ENCODE measurements around the gene ANKRD33B. TPM values are rescaled to one million over a fixed set of nuclear protein-coding genes. Genes with fewer than 3 reads are reported as not detected.

Gene ANKRD33B
- total RNA-seq, 1 donor from 2014 or later = 2.9 TPM

GRCh38 chr5:10584714-10585517 lies 21.0 kb downstream of the ANKRD33B start:
- ATAC-seq (ENCODE audit: poor library complexity) = no peak
- DNase-seq = no peak
- intact Hi-C loops (cut with DNase I) = no loop called here

- DNase-seq = no peak
- intact Hi-C loops (cut with DNase I) = no loop called here
- no peak for ATAC-seq (ENCODE audit: poor library complexity)
Observed at GRCh38 chr5:10585518-10585915, 21.6 kb downstream of the ANKRD33B start.

DNA sequence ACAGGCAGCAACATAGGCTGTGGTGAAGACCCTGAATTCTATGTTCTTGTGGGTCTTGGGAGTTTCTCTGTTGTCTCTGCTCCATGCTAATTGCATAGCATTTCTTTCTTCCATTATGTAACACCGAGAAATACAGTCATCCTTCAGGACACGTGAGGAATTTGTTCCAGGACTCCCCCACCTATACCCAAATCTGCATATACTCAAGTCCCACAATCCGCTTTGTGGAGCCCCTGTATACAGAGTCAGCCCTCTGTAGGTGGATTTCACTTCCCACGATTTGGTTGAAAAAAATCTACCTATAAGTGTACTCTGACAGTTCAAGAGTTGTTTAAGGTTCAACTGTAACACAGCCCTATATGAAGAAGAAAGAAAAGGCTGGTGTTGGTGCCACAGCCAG lies 22.1 kb downstream of the ANKRD33B start:
- ATAC-seq (ENCODE audit: poor library complexity) = no peak
- intact Hi-C loops (cut with DNase I) = no loop called here
- no peak for DNase-seq

GRCh38 chr5:10586555-10586954 lies 22.7 kb downstream of the ANKRD33B start:
- intact Hi-C loops (cut with DNase I) = no loop called here
- no peak for DNase-seq
- no peak for ATAC-seq (ENCODE audit: poor library complexity)

- no peak for ATAC-seq (ENCODE audit: poor library complexity)
- intact Hi-C loops (cut with DNase I) = no loop called here
- DNase-seq = no peak
Observed at GRCh38 chr5:10588109-10588775, 24.4 kb downstream of the ANKRD33B start.

DNA sequence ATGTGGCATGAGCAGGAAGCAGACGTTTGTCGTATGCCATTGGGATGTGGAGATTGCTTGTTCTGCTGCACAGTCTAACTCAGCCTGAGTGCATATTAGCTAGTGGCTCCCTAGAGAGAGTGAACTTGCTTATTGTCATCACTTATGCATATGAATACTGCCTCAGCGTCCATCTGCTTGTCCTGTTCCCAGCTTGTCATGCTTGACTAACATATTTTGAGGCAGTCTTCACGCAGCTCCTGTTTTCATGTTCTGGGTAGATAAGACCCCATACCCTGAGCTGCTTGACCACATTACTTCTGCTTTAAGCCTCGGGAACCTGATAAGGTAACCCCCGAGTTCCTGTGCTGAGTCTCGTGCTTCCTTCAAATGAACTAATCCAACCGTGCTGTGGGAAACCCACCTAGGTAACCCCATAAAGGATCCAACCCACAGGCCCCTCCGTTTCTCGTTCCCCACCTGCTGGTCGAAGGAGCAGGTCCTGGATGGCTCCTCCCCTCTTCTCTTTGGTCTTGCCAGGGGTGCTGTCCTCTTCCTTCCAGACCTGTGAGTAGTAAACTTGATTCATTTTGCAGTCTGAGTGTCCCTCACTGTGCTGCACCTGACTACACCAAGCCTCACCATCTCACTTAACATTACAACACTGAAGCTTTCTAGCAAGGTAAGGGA lies 25.0 kb downstream of the ANKRD33B start:
- DNase-seq (no peak), ATAC-seq (ENCODE audit: poor library complexity) (peak; percentile 27)
- intact Hi-C loops (cut with DNase I) = no loop called here

- DNase-seq (no peak), ATAC-seq (ENCODE audit: poor library complexity) (peak; percentile 82)
- intact Hi-C loops (cut with DNase I) = no loop called here
Observed at GRCh38 chr5:10590226-10590999, 26.5 kb downstream of the ANKRD33B start.

DNA sequence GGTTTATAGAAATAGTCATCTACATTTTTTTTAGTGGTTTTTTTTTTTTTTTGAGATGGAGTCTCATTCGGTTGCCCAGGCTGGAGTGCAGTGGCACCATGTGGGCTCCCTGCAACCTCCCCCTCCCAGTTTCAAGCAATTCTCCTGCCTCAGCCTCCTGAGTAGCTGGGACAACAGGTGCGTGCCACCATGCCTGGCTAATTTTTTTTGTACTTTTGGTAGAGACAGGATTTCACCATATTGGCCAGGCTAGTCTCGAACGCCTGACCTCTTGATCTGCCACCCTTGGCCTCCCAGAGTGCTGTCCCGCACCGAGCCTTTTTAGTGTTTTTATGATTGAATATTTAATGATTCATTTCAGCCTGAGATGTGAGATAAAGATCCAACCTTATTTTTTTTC lies 27.3 kb downstream of the ANKRD33B start:
- intact Hi-C loops (cut with DNase I) = no loop called here
- DNase-seq (no peak), ATAC-seq (ENCODE audit: poor library complexity) (no peak)

- intact Hi-C loops (cut with DNase I) = no loop called here
- DNase-seq (no peak), ATAC-seq (ENCODE audit: poor library complexity) (no peak)
Observed at GRCh38 chr5:10591966-10592365, 28.1 kb downstream of the ANKRD33B start.

GRCh38 chr5:10592601-10593000 lies 28.7 kb downstream of the ANKRD33B start:
- intact Hi-C loops (cut with DNase I) = no loop called here
- DNase-seq (no peak), ATAC-seq (ENCODE audit: poor library complexity) (no peak)

- no peak for DNase-seq
- no peak for ATAC-seq (ENCODE audit: poor library complexity)
- intact Hi-C loops (cut with DNase I) = no loop called here
Observed at GRCh38 chr5:10593531-10594181, 29.8 kb downstream of the ANKRD33B start.

DNA sequence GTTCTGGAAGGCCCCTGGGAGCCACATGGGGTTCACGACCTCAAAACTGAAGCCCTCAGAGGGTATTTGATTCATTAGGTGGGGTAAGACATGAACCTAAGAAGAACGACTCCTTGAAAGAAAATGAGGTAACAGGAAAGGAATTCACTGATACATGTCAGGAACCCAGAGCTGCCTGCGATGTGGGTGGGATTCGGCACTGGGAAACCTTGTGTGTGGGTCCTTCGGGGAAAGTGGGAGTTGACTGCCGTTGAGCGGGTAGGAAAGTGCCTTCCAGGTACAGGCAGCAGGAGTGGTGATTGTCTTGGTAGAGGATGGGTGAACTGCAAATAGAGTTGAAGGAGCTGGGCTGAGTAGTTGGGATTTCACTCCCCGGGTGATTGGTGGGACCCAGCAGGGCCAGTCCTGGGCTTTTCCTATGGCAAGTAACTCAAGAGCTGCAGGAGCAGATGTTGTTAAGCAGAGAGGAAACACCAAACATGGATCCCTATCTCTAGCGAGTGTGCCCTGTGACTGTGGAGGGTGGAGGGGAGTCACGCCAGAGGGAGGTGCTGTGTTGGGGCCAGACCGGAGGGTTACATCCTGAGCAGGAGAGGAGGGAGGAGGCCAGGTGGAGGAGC lies 30.8 kb downstream of the ANKRD33B start:
- DNase-seq (no peak), ATAC-seq (ENCODE audit: poor library complexity) (no peak)
- intact Hi-C loops (cut with DNase I) = no loop called here

- DNase-seq (no peak), ATAC-seq (ENCODE audit: poor library complexity) (peak; percentile 5)
- intact Hi-C loops (cut with DNase I) = no loop called here
Observed at GRCh38 chr5:10595293-10595671, 31.4 kb downstream of the ANKRD33B start.

GRCh38 chr5:10595672-10596309 lies 31.9 kb downstream of the ANKRD33B start:
- intact Hi-C loops (cut with DNase I) = no loop called here
- ATAC-seq (ENCODE audit: poor library complexity) (peak; percentile 86), DNase-seq (no peak)

DNA sequence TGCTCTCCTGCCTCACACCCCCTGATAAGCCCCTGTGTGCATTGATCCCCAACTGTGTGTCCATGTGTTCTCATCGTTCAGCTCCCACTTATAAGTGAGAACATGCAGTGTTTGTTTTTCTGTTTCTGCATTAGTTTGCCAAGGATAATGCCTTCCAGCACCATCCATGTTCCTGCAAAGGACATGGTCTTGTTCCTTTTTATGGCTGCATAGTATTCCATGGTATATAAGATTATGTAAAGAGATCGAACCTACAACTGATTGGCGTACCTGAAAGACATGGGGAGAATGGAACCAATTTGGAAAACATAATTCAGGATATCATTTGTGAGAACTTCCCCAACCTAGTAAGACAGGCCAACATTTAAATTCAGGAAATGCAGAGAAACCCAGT lies 32.4 kb downstream of the ANKRD33B start:
- ATAC-seq (ENCODE audit: poor library complexity) (no peak), DNase-seq (no peak)
- intact Hi-C loops (cut with DNase I) = no loop called here

DNA sequence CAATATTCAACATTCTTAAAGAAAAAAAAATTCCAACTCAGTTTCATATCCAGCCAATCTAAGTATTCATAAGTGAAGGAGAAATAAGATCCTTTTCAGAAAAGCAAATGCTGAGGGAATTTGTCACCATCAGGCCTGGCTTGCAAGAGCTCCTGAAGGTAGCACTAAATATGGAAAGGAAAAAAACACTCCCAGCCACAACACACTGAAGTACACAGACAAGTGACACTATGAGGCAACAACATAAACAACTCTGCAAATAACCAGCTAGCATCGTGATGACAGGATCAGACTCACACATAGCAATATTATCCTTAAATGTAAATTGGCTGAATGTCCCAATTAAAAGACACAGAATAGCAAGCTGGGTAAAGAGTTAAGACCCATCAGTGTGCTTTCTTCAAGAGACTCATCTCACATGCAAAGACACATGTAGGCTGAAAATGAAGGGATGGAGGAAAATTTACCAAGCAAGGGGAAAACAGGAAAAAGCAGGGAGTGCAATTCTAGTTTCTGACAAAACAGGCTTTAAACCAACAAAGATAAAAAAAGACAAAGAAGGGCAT lies 33.1 kb downstream of the ANKRD33B start:
- intact Hi-C loops (cut with DNase I) = no loop called here
- DNase-seq (no peak), ATAC-seq (ENCODE audit: poor library complexity) (no peak)

- intact Hi-C loops (cut with DNase I) = no loop called here
Observed at GRCh38 chr5:10599113-10599512, 35.2 kb downstream of the ANKRD33B start.

More at GRCh38 chr5:10599113-10599512, 35.2 kb downstream of the ANKRD33B start:
- DNase-seq (no peak), ATAC-seq (ENCODE audit: poor library complexity) (no peak)
